Smooth muscle cell of the brain vasculature (primary cell): ENCODE results near the gene HPCAL1.

Experiments
- DNase-seq: peaks from one replicate; pipeline ENCODE4 v3.0.0-alpha.2; 2012; ENCODE audit warnings: low read depth, low spot score

The HPCAL1 gene

GRCh38 chr2:10303181-10303693 lies 533 bp downstream of the HPCAL1 start:
- no peak for DNase-seq

GRCh38 chr2:10303694-10304378 lies 1.1 kb downstream of the HPCAL1 start:
- no peak for DNase-seq

GRCh38 chr2:10304458-10305253 lies 2.0 kb downstream of the HPCAL1 start:
- no peak for DNase-seq

- DNase-seq = no peak
Observed at GRCh38 chr2:10305254-10305635, 2.5 kb downstream of the HPCAL1 start.

- no peak for DNase-seq
Observed at GRCh38 chr2:10305715-10306114, 3.0 kb downstream of the HPCAL1 start.

GRCh38 chr2:10306901-10307463 lies 4.3 kb downstream of the HPCAL1 start:
- DNase-seq = no peak

GRCh38 chr2:10307561-10308156 lies 5.0 kb downstream of the HPCAL1 start:
- no peak for DNase-seq

GRCh38 chr2:10308866-10309265 lies 6.2 kb downstream of the HPCAL1 start:
- DNase-seq = no peak

GRCh38 chr2:10309286-10309685 lies 6.6 kb downstream of the HPCAL1 start:
- no peak for DNase-seq

GRCh38 chr2:10310309-10310888 lies 7.7 kb downstream of the HPCAL1 start:
- DNase-seq = no peak

- no peak for DNase-seq
Observed at GRCh38 chr2:10311736-10312135, 9.0 kb downstream of the HPCAL1 start.

- no peak for DNase-seq
Observed at GRCh38 chr2:10312437-10312957, 9.8 kb downstream of the HPCAL1 start.

GRCh38 chr2:10316336-10316735 lies 13.6 kb downstream of the HPCAL1 start:
- DNase-seq = no peak

GRCh38 chr2:10316860-10317259 lies 14.2 kb downstream of the HPCAL1 start:
- no peak for DNase-seq

GRCh38 chr2:10317646-10318045 lies 14.9 kb downstream of the HPCAL1 start:
- no peak for DNase-seq

- DNase-seq = no peak
Observed at GRCh38 chr2:10318345-10318744, 15.6 kb downstream of the HPCAL1 start.

- no peak for DNase-seq
Observed at GRCh38 chr2:10319892-10320574, 17.3 kb downstream of the HPCAL1 start.

- DNase-seq = no peak
Observed at GRCh38 chr2:10320575-10320931, 17.8 kb downstream of the HPCAL1 start.

GRCh38 chr2:10320933-10321332 lies 18.2 kb downstream of the HPCAL1 start:
- DNase-seq = no peak

GRCh38 chr2:10321622-10322021 lies 18.9 kb downstream of the HPCAL1 start:
- no peak for DNase-seq

GRCh38 chr2:10322481-10322880 lies 19.8 kb downstream of the HPCAL1 start:
- no peak for DNase-seq
